HepG2 (cell line): ENCODE results near the gene SHISA7. TPM values are rescaled to one million over a fixed set of nuclear protein-coding genes. Genes with fewer than 3 reads are reported as not detected.
A peak's percentile ranks its signal among the peaks of the same experiment; 100 is the strongest.

Source experiments
- BORCS8-MEF2B ChIP-seq: sonication (generic); formaldehyde crosslinking; IDR thresholded peaks from 2 replicates; pipeline ENCODE4 v1.8.0; 2022; ENCODE audit warnings: mild to moderate bottlenecking, missing genetic modification reagents
- CEBPZ ChIP-seq: IDR thresholded peaks from 2 replicates; pipeline ENCODE4 v1.6.1; 2012; ENCODE audit warnings: low read length, improper control_type of control experiment
- FOXK1 ChIP-seq: sonication (generic); formaldehyde crosslinking; IDR thresholded peaks from 2 replicates; pipeline ENCODE4 v1.4.0; 2020; ENCODE audit warnings: low read depth, missing genetic modification reagents, borderline replicate concordance
- FOXO4 ChIP-seq: sonication (generic); formaldehyde crosslinking; conservative IDR thresholded peaks from 2 replicates; pipeline ENCODE4 v1.8.1; 2023; ENCODE audit warnings: missing genetic modification reagents
- FUBP1 ChIP-seq: sonication (generic); formaldehyde crosslinking; IDR thresholded peaks from 2 replicates; pipeline ENCODE4 v1.5.1; 2020; ENCODE audit warnings: missing genetic modification reagents, mild to moderate bottlenecking, borderline replicate concordance
- HINFP ChIP-seq: sonication (generic); formaldehyde crosslinking; IDR thresholded peaks from 2 replicates; pipeline ENCODE4 v1.4.0; 2020; ENCODE audit warnings: low read depth, mild to moderate bottlenecking, missing genetic modification reagents
- JUNB ChIP-seq: sonication (generic); formaldehyde crosslinking; IDR thresholded peaks from 2 replicates; pipeline ENCODE4 v1.8.0; 2022; ENCODE audit warnings: missing genetic modification reagents, mild to moderate bottlenecking, borderline replicate concordance
- NFKBIZ ChIP-seq: IDR thresholded peaks from 2 replicates; pipeline ENCODE4 v1.6.1; 2018; ENCODE audit warnings: missing genetic modification reagents, missing compliant biosample characterization
- TIGD3 ChIP-seq: sonication (generic); formaldehyde crosslinking; IDR thresholded peaks from 2 replicates; pipeline ENCODE4 v1.5.1; 2020; ENCODE audit warnings: mild to moderate bottlenecking, missing genetic modification reagents, borderline replicate concordance
- ZBED4 ChIP-seq: sonication (generic); formaldehyde crosslinking; IDR thresholded peaks from 2 replicates; pipeline ENCODE4 v1.4.0; 2020; ENCODE audit warnings: missing genetic modification reagents, borderline replicate concordance
- ZNF225 ChIP-seq: sonication (generic); formaldehyde crosslinking; IDR thresholded peaks from 2 replicates; pipeline ENCODE4 v1.4.0; 2020; ENCODE audit warnings: mild to moderate bottlenecking, missing genetic modification reagents
- ZNF451 ChIP-seq: sonication (generic); formaldehyde crosslinking; IDR thresholded peaks from 2 replicates; pipeline ENCODE4 v1.5.0; 2020; ENCODE audit warnings: mild to moderate bottlenecking, missing genetic modification reagents
- ZNF75D ChIP-seq: sonication (generic); formaldehyde crosslinking; IDR thresholded peaks from 2 replicates; pipeline ENCODE4 v1.8.1; 2023; ENCODE audit warnings: missing genetic modification reagents, mild to moderate bottlenecking, borderline replicate concordance
- ZNF841 ChIP-seq: sonication (generic); formaldehyde crosslinking; IDR thresholded peaks from 2 replicates; pipeline ENCODE4 v1.8.1; 2023; ENCODE audit warnings: missing genetic modification reagents, borderline replicate concordance
- ZNF878 ChIP-seq: sonication (generic); formaldehyde crosslinking; IDR thresholded peaks from 2 replicates; pipeline ENCODE4 v1.8.1; 2023; ENCODE audit warnings: mild to moderate bottlenecking, missing genetic modification reagents, moderate library complexity
- polyA plus RNA-seq, 8 experiments: library from polyadenylated mRNA; depleted of rRNA in 3 of 8; stranded (reverse) in 7 of 8; unstranded in 1 of 8; fragments of >200 nt; fragmentation: Illumina TruSeq in 4 of 8; extraction: Trizol in 4 of 8; gene quantifications; 2 replicates each; pipeline versions ENCODE4 v1.2.1 to v1.2.3, GENCODE V29; 2011 to 2016; ENCODE audit warnings: low read depth in 4 of 8, missing spikeins in 1 of 8, mixed read lengths in 1 of 8; ENCODE audit not compliant: insufficient read depth in 1 of 8
- total RNA-seq, 5 experiments: library from RNA; depleted of rRNA; stranded (reverse); fragments of >200 nt; fragmentation: Illumina TruSeq; extraction: Trizol; gene quantifications; 2 replicates each; pipeline ENCODE4 v1.2.3, GENCODE V29; 2016; ENCODE audit warnings: low read depth in 1 of 5

SHISA7 gene
- total and polyA plus RNA-seq, 2 of the 13 experiments (the other 11 are each of a cell fraction or from before 2014, with no cell fraction given), result not detected

GRCh38 chr19:55437410-55437809 lies 5.7 kb downstream of the SHISA7 start (continued):
- no peak for TF ChIP-seq HINFP
- TF ChIP-seq ZNF75D (CRISPR knock-in tag), result peak; percentile 79; the same call in 1 of the 2 replicates
- TF ChIP-seq CEBPZ, result no peak
- TF ChIP-seq JUNB (CRISPR knock-in tag), result 0 out of 2 replicates have a peak, but pooled peaks have one; percentile 17
- no peak for TF ChIP-seq ZNF841 (CRISPR knock-in tag)
- TF ChIP-seq FUBP1, result no peak
- no peak for TF ChIP-seq ZNF451 (CRISPR knock-in tag)
- TF ChIP-seq NFKBIZ (CRISPR knock-in tag), result peak; percentile 77; the same call in 1 of the 2 replicates
- TF ChIP-seq ZNF225 (CRISPR knock-in tag), result peak; percentile 46; the same call in 1 of the 2 replicates
- peak; percentile 32; the same call in 1 of the 2 replicates for TF ChIP-seq ZNF878 (CRISPR knock-in tag)
- no peak for TF ChIP-seq TIGD3
- TF ChIP-seq BORCS8-MEF2B (CRISPR knock-in tag), result peak; percentile 81
- TF ChIP-seq FOXK1 (CRISPR knock-in tag), result no peak
- 0 out of 2 replicates have a peak, but pooled peaks have one; percentile 52 for TF ChIP-seq FOXO4 (CRISPR knock-in tag)
- 0 out of 2 replicates have a peak, but pooled peaks have one; percentile 45 for TF ChIP-seq ZBED4 (CRISPR knock-in tag)
